HG02870 (cell line): ENCODE data around the gene IPP.
"Not testable (repeated sequence)": the region's sequence is repeated elsewhere in the genome, so short reads cannot be mapped to it uniquely, and the experiment has no call there.

Source experiments
- ATAC-seq: cut with Tn5 transposase; IDR thresholded peaks from one replicate; pipeline ENCODE4 v1.9.1; 2021; ENCODE audit warnings: mild to moderate bottlenecking, moderate library complexity; ENCODE audit not compliant: unreplicated experiment

Gene IPP

GRCh38 chr1:45685308-45686014 is 65.0 kb downstream of the IPP start:
- no peak for ATAC-seq

GRCh38 chr1:45684402-45684801 is 66.1 kb downstream of the IPP start:
- no peak for ATAC-seq

GRCh38 chr1:45682942-45683341 is 67.5 kb downstream of the IPP start:
- ATAC-seq: no peak

- no peak for ATAC-seq
Observed at GRCh38 chr1:45679123-45679522, 71.3 kb downstream of the IPP start.

GRCh38 chr1:45678489-45678888 is 72.0 kb downstream of the IPP start:
- ATAC-seq: no peak

- ATAC-seq: no peak
Observed at GRCh38 chr1:45677751-45678245, 72.7 kb downstream of the IPP start.

GRCh38 chr1:45676553-45676952 is 73.9 kb downstream of the IPP start:
- ATAC-seq: not testable (repeated sequence)

- no peak for ATAC-seq
Observed at GRCh38 chr1:45674478-45674877, 76.0 kb downstream of the IPP start.

- ATAC-seq: no peak
Observed at GRCh38 chr1:45673956-45674355, 76.5 kb downstream of the IPP start.

- no peak for ATAC-seq
Observed at GRCh38 chr1:45669859-45670655, 80.4 kb downstream of the IPP start.

GRCh38 chr1:45669379-45669778 is 81.1 kb downstream of the IPP start:
- ATAC-seq: no peak

- no peak for ATAC-seq
Observed at GRCh38 chr1:45668526-45668925, 81.9 kb downstream of the IPP start.

- no peak for ATAC-seq
Observed at GRCh38 chr1:45667321-45668111, 82.9 kb downstream of the IPP start.

- ATAC-seq: no peak
Observed at GRCh38 chr1:45666836-45667235, 83.6 kb downstream of the IPP start.

- no peak for ATAC-seq
Observed at GRCh38 chr1:45660336-45660735, 90.1 kb downstream of the IPP start.

GRCh38 chr1:45659222-45659621 is 91.2 kb downstream of the IPP start:
- ATAC-seq: no peak

GRCh38 chr1:45658171-45658570 is 92.3 kb downstream of the IPP start:
- no peak for ATAC-seq

- ATAC-seq: no peak
Observed at GRCh38 chr1:45656573-45657226, 93.8 kb downstream of the IPP start.

GRCh38 chr1:45654540-45655280 is 95.7 kb downstream of the IPP start:
- no peak for ATAC-seq
